Measurements from ENCODE around the gene FLOT1. TPM values are rescaled to one million over a fixed set of nuclear protein-coding genes. Genes with fewer than 3 reads are reported as not detected.

The FLOT1 gene
- total and polyA plus RNA-seq, 9 of the 15 experiments (the other 6 are each of a cell fraction or from before 2014, with no cell fraction given): 11.7 to 149 (median 118) TPM

DNA sequence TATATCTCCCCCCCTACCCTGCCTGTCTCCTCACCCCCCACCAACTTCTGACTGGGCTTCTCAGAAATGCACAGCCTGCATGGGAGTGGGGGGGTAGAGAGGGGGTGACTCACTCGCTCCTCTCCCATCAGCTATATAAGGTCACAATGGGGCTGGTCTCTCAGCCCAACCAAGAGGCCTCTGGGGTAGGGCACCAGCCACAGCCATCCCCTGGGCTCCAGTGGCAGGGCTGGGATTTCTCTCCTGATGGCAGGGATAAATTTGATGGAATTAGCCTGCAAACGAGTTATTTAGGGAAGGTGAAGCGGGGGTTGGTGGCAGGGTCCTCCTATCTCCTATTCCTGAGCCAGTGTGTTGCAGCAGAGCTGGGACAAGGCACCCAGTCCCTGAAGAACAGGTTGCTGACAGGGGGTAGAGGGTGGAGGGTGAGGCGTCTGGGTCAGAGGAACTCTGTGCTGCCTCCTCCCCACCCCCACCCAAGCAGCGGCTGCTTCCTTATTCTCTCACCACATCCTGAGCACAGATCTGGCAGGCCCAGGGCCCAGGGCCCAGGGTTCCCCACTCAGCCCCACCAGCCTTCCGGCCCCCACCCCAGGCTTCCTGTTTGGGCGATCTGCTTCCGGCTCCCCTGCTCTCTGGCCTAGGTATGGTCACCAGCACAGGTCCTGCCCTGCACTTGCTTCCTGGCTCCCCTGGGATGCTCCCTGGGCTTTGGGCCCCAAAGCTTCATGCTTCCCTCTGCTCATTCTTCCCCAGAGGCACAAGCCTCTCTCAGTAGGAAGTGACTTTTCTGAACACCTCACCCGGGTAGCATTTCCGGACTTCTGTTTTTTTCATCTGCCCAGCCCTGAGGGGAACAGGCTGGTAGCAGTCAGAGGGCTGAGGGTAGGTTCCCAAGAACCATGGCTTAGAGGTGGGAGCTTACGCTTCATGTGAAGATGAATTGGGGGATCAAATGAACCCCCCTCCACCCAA is 60.1 kb downstream of the FLOT1 start (continued):
- TF ChIP-seq, protein P1, sequence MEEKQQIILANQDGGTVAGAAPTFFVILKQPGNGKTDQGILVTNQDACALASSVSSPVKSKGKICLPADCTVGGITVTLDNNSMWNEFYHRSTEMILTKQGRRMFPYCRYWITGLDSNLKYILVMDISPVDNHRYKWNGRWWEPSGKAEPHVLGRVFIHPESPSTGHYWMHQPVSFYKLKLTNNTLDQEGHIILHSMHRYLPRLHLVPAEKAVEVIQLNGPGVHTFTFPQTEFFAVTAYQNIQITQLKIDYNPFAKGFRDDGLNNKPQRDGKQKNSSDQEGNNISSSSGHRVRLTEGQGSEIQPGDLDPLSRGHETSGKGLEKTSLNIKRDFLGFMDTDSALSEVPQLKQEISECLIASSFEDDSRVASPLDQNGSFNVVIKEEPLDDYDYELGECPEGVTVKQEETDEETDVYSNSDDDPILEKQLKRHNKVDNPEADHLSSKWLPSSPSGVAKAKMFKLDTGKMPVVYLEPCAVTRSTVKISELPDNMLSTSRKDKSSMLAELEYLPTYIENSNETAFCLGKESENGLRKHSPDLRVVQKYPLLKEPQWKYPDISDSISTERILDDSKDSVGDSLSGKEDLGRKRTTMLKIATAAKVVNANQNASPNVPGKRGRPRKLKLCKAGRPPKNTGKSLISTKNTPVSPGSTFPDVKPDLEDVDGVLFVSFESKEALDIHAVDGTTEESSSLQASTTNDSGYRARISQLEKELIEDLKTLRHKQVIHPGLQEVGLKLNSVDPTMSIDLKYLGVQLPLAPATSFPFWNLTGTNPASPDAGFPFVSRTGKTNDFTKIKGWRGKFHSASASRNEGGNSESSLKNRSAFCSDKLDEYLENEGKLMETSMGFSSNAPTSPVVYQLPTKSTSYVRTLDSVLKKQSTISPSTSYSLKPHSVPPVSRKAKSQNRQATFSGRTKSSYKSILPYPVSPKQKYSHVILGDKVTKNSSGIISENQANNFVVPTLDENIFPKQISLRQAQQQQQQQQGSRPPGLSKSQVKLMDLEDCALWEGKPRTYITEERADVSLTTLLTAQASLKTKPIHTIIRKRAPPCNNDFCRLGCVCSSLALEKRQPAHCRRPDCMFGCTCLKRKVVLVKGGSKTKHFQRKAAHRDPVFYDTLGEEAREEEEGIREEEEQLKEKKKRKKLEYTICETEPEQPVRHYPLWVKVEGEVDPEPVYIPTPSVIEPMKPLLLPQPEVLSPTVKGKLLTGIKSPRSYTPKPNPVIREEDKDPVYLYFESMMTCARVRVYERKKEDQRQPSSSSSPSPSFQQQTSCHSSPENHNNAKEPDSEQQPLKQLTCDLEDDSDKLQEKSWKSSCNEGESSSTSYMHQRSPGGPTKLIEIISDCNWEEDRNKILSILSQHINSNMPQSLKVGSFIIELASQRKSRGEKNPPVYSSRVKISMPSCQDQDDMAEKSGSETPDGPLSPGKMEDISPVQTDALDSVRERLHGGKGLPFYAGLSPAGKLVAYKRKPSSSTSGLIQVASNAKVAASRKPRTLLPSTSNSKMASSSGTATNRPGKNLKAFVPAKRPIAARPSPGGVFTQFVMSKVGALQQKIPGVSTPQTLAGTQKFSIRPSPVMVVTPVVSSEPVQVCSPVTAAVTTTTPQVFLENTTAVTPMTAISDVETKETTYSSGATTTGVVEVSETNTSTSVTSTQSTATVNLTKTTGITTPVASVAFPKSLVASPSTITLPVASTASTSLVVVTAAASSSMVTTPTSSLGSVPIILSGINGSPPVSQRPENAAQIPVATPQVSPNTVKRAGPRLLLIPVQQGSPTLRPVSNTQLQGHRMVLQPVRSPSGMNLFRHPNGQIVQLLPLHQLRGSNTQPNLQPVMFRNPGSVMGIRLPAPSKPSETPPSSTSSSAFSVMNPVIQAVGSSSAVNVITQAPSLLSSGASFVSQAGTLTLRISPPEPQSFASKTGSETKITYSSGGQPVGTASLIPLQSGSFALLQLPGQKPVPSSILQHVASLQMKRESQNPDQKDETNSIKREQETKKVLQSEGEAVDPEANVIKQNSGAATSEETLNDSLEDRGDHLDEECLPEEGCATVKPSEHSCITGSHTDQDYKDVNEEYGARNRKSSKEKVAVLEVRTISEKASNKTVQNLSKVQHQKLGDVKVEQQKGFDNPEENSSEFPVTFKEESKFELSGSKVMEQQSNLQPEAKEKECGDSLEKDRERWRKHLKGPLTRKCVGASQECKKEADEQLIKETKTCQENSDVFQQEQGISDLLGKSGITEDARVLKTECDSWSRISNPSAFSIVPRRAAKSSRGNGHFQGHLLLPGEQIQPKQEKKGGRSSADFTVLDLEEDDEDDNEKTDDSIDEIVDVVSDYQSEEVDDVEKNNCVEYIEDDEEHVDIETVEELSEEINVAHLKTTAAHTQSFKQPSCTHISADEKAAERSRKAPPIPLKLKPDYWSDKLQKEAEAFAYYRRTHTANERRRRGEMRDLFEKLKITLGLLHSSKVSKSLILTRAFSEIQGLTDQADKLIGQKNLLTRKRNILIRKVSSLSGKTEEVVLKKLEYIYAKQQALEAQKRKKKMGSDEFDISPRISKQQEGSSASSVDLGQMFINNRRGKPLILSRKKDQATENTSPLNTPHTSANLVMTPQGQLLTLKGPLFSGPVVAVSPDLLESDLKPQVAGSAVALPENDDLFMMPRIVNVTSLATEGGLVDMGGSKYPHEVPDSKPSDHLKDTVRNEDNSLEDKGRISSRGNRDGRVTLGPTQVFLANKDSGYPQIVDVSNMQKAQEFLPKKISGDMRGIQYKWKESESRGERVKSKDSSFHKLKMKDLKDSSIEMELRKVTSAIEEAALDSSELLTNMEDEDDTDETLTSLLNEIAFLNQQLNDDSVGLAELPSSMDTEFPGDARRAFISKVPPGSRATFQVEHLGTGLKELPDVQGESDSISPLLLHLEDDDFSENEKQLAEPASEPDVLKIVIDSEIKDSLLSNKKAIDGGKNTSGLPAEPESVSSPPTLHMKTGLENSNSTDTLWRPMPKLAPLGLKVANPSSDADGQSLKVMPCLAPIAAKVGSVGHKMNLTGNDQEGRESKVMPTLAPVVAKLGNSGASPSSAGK (IDR thresholded peaks at IDR 0.05): no peak
- TF ChIP-seq MEF2D (tag; conservative IDR thresholded peaks at IDR 0.05; ENCODE audit: low read depth) (0 out of 2 replicates have a peak, but pooled peaks have one; percentile 47), CCNT2 (IDR thresholded peaks at IDR 0.05; ENCODE audit: borderline replicate concordance, extremely low read depth, insufficient read length, low read depth, low read length) (peak; percentile 77), ZNF146 (CRISPR knock-in tag; IDR thresholded peaks at IDR 0.05; ENCODE audit: unreplicated experiment) (no peak), NR4A1 (CRISPR knock-in tag; IDR thresholded peaks at IDR 0.05) (no peak), NR4A1 (tag; IDR thresholded peaks at IDR 0.05) (peak; percentile 61; the same call in 1 of the 2 replicates), ZBTB7A (IDR thresholded peaks at IDR 0.05; ENCODE audit: borderline replicate concordance, control insufficient read depth, low read depth, low read length) (peak; percentile 86), ZNF696 (CRISPR knock-in tag; conservative IDR thresholded peaks at IDR 0.05) (no peak), ZNF311 (CRISPR knock-in tag; IDR thresholded peaks at IDR 0.05) (no peak), CREB3 (tag; conservative IDR thresholded peaks at IDR 0.05; ENCODE audit: low read depth) (no peak), FOXA1 (IDR thresholded peaks at IDR 0.05; ENCODE audit: borderline replicate concordance) (no peak), TARDBP (IDR thresholded peaks at IDR 0.05) (no peak), MCM3 (IDR thresholded peaks at IDR 0.05) (no peak), ZBTB1 (CRISPR knock-in tag; IDR thresholded peaks at IDR 0.05; ENCODE audit: borderline replicate concordance, low read depth) (no peak), ZEB2 (IDR thresholded peaks at IDR 0.05) (no peak)
